ENCODE measurements around the gene IDUA.
A peak's percentile ranks its signal among the peaks of the same experiment; 100 is the strongest.

IDUA gene

DNA sequence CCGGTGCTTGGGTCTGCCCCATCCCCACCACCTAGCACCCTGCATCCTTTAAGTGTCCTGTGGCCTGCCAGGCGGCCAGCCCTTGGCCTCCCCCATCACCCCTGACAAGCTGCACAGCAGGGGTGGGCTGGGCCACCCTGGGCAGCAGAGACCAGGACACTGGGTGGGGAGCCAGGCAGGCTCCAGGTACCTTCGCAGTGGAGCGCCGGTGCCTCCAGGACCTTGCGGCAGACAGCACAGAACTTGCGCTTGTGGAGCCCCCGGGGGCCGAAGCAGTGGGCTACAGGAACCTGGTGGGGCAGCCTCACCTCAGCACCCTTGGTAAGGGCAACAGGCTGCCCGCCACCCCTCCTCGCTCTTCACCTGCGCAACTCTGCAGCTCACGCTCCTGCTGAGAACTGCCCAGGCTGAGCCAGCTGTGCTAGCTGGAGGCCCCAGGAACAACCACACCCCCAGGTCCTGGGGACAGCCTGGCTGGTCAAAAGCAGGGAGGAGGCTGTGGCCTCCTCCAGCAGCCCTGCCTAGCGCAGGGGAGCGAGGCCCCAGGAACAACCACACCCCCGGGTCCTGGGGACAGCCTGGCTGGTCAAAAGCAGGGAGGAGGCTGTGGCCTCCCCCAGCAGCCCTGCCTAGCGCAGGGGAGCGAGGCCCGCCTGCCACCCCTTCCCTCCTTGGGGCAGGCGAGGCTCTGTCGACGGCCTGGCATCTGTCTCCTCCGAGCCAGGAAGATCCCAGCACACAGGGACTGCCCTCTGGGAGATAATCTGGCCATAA, 18.0 kb upstream of the IDUA start:
- no peaks in the 10 kb centered on the region for H3K27me3 ChIP-seq (ENCODE audit: insufficient read depth, low read depth, severe bottlenecking)
- no peak overlapping the region for H3K4me3 ChIP-seq (ENCODE audit: low read depth, low read length)
- H3K36me3 ChIP-seq: no peaks in the 10 kb centered on the region; the same call in 1 of the 2 replicates
- no peak overlapping the region for H3K27ac ChIP-seq
- DNase-seq: no peak
- peaks cover 3% of the 10 kb centered on the region for H3K9me3 ChIP-seq (ENCODE audit: severe bottlenecking)
- TF ChIP-seq, protein P1, sequence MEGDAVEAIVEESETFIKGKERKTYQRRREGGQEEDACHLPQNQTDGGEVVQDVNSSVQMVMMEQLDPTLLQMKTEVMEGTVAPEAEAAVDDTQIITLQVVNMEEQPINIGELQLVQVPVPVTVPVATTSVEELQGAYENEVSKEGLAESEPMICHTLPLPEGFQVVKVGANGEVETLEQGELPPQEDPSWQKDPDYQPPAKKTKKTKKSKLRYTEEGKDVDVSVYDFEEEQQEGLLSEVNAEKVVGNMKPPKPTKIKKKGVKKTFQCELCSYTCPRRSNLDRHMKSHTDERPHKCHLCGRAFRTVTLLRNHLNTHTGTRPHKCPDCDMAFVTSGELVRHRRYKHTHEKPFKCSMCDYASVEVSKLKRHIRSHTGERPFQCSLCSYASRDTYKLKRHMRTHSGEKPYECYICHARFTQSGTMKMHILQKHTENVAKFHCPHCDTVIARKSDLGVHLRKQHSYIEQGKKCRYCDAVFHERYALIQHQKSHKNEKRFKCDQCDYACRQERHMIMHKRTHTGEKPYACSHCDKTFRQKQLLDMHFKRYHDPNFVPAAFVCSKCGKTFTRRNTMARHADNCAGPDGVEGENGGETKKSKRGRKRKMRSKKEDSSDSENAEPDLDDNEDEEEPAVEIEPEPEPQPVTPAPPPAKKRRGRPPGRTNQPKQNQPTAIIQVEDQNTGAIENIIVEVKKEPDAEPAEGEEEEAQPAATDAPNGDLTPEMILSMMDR (IDR thresholded peaks at IDR 0.05; ENCODE audit: low read depth, low read length): no peak

DNA sequence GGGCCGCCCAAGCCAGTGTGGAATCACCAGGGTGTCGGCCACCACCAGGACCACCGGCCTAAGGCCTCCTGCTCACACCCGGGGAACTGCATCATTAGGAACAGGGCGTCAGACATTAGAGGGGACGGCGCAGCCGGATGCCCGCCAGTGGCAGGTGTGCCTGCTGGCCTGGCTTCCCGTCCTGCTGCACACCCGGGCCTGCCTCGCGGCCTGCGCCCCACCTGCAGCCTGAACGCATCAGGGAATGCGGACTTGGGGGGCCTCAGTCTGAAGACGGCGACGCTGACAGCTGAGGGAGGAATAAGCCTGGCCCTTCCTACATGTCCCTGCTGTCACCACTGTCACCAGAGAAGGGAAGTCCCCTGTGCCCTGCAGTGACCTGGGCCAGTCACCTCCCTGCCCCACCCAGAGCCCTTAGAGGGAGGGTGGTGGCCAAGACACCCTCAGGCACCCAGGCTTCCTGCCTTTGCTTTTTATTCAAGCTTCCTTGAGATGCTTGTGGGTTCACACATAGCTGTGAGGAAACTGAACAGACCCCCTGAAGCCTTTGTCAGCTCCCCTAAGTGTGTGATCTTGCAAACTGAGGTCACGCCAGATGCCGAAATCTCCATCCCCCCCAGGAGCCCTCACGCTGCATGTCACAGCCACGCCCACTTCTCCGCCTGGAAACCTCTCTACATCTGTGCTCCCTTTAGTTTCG, 16.6 kb upstream of the IDUA start:
- no peaks in the 10 kb centered on the region for H3K27me3 ChIP-seq (ENCODE audit: insufficient read depth, low read depth, severe bottlenecking)
- TF ChIP-seq, protein P1 (IDR thresholded peaks at IDR 0.05; ENCODE audit: low read depth, low read length): no peak
- no peak overlapping the region for H3K4me3 ChIP-seq (ENCODE audit: low read depth, low read length)
- no peak for DNase-seq
- H3K36me3 ChIP-seq: no peaks in the 10 kb centered on the region; the same call in 1 of the 2 replicates
- H3K27ac ChIP-seq: no peak overlapping the region
- H3K9me3 ChIP-seq (ENCODE audit: severe bottlenecking): peaks cover 13% of the 10 kb centered on the region

DNA sequence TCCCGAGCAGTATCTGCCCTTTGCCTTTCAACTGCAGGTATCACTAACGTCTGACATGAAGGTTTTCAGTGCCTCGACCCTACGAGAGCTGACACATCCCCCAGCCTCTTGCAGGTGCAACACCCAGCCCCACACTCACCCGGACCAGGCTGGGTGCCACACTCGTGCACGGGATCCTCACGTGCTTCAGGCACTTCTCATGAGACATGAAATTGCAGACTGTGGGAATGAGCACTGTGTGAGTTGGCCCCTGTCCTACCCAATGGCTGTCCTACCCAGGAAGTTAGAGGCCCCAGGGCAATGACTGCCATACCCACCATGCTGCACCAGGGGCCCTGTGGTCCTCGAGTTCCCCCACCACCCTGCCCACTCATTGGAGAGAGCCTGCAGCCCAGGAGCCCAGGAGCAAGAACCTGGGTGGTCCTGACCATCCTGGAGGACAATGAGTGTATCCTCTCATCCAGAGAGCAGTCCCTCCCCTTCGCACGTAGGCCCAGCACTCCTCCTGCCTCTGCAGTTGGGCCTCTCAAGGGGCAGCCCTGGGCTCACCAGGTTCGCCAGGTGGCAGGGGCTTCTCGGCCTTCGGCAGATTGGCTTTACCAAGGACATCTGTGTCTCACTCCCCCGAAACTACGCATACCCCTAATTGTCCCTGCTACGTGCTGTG, 15.9 kb upstream of the IDUA start:
- DNase-seq: no peak
- Histone ChIP-seq H3K36me3 (no peaks in the 10 kb centered on the region; the same call in 1 of the 2 replicates), H3K27ac (no peak overlapping the region), H3K4me3 (ENCODE audit: low read depth, low read length) (no peak overlapping the region), H3K9me3 (ENCODE audit: severe bottlenecking) (peaks cover 13% of the 10 kb centered on the region), H3K27me3 (ENCODE audit: insufficient read depth, low read depth, severe bottlenecking) (no peaks in the 10 kb centered on the region)
- TF ChIP-seq, protein P1 (IDR thresholded peaks at IDR 0.05; ENCODE audit: low read depth, low read length): no peak

DNA sequence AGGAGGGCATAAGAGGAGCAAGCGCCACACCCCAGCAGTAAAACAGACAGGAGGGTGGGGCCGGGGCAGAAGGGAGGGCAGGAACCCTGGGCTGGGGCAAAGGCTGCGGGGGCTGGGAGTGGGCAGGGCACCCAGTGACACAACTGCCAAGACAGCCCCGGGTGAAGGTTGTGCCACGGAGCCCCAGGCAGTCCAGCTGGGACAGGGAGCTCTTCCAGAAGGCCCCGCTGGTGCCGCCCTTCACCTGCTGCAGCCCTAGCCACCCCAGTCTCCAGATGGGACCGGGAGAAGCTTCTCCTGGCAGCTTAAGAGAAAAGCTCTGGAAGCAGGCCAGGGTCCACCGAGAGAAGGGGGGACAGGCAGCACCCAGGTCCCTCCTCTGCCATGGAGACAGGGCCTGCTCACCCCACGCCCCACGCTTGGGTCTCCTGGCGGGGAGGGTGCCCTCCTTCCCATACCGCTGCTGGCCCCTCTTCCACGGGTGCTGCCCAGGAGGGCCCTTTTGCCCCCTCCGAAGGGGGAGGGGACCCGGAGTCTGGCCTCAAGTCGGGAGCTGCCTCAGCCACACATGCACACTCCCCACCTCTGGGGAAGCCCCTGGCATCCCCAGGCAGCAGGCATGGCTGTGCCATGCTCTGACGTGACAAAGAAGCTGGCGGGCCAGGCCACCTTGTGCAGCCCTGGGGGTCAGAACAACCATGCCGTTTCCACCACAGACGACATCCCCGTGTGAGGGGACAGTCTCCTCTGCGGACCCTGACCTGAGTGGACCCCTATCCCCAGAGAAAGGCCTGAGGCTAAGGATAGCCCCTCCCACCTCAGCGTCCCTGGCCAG, 15.0 kb upstream of the IDUA start:
- Histone ChIP-seq H3K4me3 (ENCODE audit: low read depth, low read length) (peak overlapping the region; percentile 65), H3K9me3 (ENCODE audit: severe bottlenecking) (peaks cover 13% of the 10 kb centered on the region), H3K27ac (no peak overlapping the region), H3K27me3 (ENCODE audit: insufficient read depth, low read depth, severe bottlenecking) (no peaks in the 10 kb centered on the region), H3K36me3 (no peaks in the 10 kb centered on the region)
- peak; percentile 52 for DNase-seq
- TF ChIP-seq, protein P1 (IDR thresholded peaks at IDR 0.05; ENCODE audit: low read depth, low read length): no peak

DNA sequence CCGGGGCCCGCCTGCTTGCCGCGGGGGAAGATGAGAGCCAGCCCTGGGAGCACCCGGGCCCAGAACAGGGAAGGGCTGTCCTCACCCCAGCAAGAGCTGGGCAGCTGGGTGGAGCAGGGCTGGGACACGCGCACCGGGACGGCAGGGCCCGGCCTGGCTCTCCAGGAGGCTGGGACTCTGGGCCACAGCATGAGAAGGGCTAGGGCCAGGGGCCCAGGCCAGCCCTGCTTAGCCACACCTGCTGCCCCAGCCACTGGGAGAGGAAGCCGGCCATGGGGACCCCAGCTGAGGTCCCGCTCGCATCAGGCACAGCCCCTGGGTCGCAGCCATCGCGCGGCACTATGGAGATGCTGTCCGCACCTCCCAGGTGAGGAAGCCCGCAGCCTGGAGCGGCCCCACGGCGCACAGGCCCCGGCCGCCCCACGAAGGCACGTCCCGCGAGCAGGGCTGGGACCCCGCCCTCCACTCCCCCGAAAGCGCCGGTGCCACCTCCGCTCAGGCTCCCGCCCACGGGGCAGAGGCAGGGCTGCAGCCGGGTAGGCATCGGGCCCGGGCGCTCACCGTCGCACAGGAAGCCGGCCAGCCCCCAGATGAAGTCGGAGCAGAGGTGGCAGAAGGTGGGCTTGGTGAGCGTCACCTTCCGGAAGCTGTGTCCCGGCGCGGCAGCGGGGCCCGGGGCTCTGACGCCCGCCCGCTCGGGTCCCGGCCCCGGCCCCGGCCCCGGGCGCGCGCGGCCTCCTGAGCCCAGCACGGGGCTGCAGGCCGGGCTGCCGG, 14.0 kb upstream of the IDUA start:
- DNase-seq: no peak

More for the DNA sequence above, 14.0 kb upstream of the IDUA start:
- no peak overlapping the region for H3K27ac ChIP-seq
- no peaks in the 10 kb centered on the region for H3K27me3 ChIP-seq (ENCODE audit: insufficient read depth, low read depth, severe bottlenecking)
- peaks cover 13% of the 10 kb centered on the region for H3K9me3 ChIP-seq (ENCODE audit: severe bottlenecking)
- peak overlapping the region; percentile 65 for H3K4me3 ChIP-seq (ENCODE audit: low read depth, low read length)
- TF ChIP-seq, protein P1 (IDR thresholded peaks at IDR 0.05; ENCODE audit: low read depth, low read length): no peak
- H3K36me3 ChIP-seq: no peaks in the 10 kb centered on the region
